Choroid plexus epithelial cell (primary cell): ENCODE data around the gene SPATS1.
"Not testable (repeated sequence)": the region's sequence is repeated elsewhere in the genome, so short reads cannot be mapped to it uniquely, and the experiment has no call there.

Source experiments
- DNase-seq: peaks from one replicate; pipeline ENCODE4 v3.0.0-alpha.2; 2010; ENCODE audit warnings: low read depth
- H3K4me3 ChIP-seq: 2 replicates; pipeline ENCODE4 v1.5.1; 2011; ENCODE audit warnings: low read depth, mild to moderate bottlenecking, control low read depth, low read length, moderate library complexity
- CTCF ChIP-seq: conservative IDR thresholded peaks from 2 replicates; pipeline ENCODE4 v1.5.1; 2011; ENCODE audit warnings: low read depth, mild to moderate bottlenecking, control low read depth, inconsistent platforms, low read length, moderate library complexity

SPATS1 gene

GRCh38 chr6:44327096-44327495, 15.4 kb upstream of the SPATS1 start:
- TF ChIP-seq CTCF = no peak
- no peak for DNase-seq
- H3K4me3 ChIP-seq = no peak overlapping the region

GRCh38 chr6:44327760-44328159, 14.7 kb upstream of the SPATS1 start:
- DNase-seq = no peak
- TF ChIP-seq CTCF = no peak
- H3K4me3 ChIP-seq = no peak overlapping the region

DNA sequence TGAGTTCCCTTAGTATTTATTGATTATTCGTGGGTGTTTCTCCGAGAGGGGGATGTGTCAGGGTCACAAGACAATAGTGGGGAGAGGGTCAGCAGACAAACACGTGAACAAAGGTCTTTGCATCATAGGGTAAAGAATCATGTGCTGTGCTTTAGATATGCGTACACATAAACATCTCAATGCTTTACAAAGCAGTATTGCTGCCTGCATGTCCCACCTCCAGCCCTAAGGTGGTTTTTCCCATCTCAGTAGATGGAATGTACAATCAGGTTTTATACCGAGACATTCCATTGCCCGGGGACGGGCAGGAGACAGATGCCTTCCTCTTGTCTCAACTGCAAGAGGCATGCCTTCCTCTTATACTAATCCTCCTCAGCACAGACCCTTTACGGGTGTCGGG, 14.2 kb upstream of the SPATS1 start:
- DNase-seq, H3K4me3 ChIP-seq: not testable (repeated sequence)

GRCh38 chr6:44329858-44330257, 12.6 kb upstream of the SPATS1 start:
- no peak for DNase-seq
- H3K4me3 ChIP-seq = no peak overlapping the region
- TF ChIP-seq CTCF = no peak

DNA sequence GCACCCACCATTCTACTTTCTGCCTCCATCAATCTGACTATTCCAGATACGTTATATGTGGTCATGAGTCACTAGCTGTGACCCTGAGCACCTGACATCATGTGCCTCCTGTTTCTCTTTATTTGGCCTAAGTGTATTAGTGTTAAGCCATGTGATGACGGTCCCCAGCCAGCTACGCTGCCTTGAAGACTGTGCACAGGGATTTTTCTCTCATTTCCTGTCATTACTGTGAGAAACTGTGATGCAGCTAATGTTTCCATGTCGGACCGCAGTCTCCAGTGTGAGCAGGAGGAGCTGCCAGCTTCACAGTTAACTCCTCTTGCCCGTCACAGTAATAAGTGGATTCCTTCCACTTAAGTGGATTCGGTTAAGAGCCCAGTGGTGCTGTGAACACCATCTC, 9.9 kb upstream of the SPATS1 start:
- no peak overlapping the region for H3K4me3 ChIP-seq
- no peak for TF ChIP-seq CTCF
- peak; percentile 8 for DNase-seq

DNA sequence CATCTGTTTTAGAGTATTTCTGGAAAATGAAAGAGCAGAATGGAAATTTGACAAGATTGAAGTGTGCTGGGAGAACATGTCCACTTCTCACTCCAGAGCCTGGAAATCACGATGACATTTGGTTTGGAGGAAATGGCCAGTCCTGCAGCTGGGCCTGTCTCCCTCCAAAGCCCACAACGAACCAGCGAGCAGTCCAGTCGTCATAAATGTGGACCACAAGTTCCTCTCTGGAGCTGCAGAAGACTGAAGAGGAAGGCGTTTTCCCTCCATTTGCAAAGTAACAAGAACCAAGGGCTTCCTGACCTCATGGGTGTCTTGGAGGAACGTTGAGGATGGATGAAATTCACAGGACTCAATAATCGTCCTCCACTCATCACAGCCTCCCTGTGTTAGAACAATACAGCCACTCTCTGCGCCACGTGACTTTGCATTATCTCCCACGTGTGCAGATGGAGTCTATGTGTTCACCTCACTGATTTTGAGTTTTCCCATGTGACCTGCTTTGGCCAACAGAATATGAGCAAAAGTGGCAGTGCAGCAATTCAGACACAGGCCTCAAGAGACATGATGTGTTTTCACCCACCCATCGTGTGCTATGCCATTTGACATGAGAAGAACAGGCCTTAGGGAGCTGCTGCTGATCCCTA, 9.1 kb upstream of the SPATS1 start:
- no peak overlapping the region for H3K4me3 ChIP-seq
- no peak for DNase-seq
- no peak for TF ChIP-seq CTCF

DNA sequence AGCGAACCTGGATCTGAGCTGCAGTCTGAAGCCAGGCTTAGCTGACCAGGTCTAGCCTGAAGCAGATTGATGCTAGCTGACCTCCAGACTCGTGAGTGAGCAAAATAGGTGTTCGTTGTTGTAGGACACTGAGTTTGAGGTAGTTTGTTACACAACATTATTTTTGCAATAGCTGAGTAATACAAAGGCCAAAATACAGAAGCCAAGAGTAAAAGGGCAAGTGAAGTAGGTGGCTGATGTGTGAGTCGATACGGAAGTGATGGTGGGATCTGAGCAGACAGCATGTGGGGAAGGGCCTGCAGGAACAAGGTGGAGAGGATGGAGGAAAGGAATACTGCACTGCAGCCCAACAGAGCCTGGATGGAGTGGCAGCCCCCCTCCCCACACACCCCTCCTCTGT, 8.5 kb upstream of the SPATS1 start:
- no peak overlapping the region for H3K4me3 ChIP-seq
- no peak for DNase-seq
- no peak for TF ChIP-seq CTCF
